Gastroesophageal sphincter (tissue), 3 donors: ENCODE data around the gene BEND5.

Source experiments
- CTCF ChIP-seq, 4 experiments: fragments of 200-600 bp in 2 of 4; fragments of 450-650 bp in 2 of 4; sonication (generic) in 1 of 4; IDR thresholded peaks; one replicate each; pipeline ENCODE4 v1.5.1; 2017 to 2019; ENCODE audit warnings: antibody characterized with exemption in 4 of 4, mild to moderate bottlenecking in 2 of 4, moderate library complexity in 2 of 4
- POLR2A ChIP-seq, 2 donors: fragments of 450-650 bp; IDR thresholded peaks; one replicate each; pipeline ENCODE4 v1.6.1; 2017; ENCODE audit warnings: antibody characterized with exemption in 2 of 2, mild to moderate bottlenecking in 2 of 2, moderate library complexity in 1 of 2
- POLR2AphosphoS5 ChIP-seq: sonication (generic); formaldehyde crosslinking; IDR thresholded peaks from one replicate; pipeline ENCODE4 v1.6.1; 2017; ENCODE audit warnings: antibody characterized with exemption

- no peak for TF ChIP-seq CTCF (IDR thresholded peaks at IDR 0.05)
- TF ChIP-seq POLR2AphosphoS5 = no peak
- no peak for TF ChIP-seq POLR2A (IDR thresholded peaks at IDR 0.05)
Observed at GRCh38 chr1:48725341-48726046, 51.2 kb downstream of the BEND5 start.
